NK-92 (cell line): ENCODE measurements around the gene FLCN.
"Not testable (repeated sequence)": the region's sequence is repeated elsewhere in the genome, so short reads cannot be mapped to it uniquely, and the experiment has no call there.

Source experiments
- DNase-seq: peaks from one replicate; lab custom pipeline; 2025; ENCODE audit not compliant: unreplicated experiment; lab: John Stamatoyannopoulos, UW

FLCN gene

DNA sequence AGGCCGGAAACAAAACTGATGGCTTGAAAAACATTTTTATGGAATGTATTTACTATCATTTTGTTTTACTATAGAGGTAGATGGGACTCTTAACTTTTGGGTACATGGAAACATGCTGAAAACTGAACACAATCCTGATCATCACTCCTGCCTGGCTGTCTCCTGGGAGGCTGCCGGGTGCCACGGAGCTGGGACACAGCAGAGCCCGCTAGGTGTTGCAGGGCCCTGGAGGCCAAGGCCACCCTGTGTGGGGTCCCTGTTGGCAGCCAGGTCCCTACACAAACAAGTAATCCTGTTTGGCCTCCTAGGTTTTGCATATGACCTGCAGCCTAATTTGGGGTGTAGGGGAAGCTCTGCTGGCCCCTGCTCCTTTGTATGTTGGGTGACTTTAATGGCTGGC lies 48.4 kb downstream of the FLCN start:
- no peak for DNase-seq

DNA sequence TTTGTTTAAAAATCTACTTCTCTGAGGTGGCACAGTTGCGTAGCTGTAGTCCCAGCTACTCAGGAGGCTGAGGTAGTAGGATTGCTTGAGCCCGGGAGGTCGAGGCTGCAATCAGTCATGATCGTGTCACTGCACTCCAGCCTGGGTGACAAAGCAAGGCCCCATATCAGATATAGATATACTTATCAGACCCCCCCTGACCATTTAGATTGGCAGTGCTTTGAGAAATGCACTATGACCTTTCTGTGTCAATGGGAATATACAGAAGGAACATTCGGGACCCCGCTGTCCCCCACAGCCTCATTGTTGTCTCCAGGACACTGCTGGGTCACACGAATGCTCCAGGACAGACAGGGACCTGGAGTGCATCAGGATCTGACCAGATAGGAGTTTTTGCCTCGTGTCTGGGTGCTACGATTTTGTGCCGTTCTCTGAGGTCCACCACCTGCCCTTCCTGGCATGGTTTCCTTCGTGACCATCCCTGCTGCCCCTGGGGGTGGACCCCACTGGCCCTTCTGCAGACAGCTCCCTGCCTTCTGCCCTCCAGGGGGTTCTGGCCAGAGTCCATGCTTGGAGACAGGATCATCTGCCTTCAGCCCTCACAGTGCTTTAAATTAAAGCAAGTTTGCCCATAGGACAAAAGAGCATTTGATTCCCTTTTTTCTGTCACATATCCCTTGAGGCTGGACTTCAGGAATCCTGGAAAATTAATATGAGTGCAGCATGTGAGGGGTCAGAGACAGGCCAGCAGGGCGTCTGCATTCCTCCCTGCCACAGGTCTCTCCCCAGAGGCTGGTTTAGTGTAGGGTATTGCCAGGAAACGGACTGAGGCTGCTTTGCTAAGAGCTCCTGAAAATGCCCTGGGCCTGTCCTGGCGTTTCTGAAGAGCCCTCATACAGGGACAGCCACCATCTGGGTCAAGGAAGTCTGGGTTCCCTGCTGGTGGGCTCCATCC lies 50.1 kb downstream of the FLCN start:
- no peak for DNase-seq

GRCh38 chr17:17186051-17186450 lies 50.9 kb downstream of the FLCN start:
- DNase-seq, result no peak

DNA sequence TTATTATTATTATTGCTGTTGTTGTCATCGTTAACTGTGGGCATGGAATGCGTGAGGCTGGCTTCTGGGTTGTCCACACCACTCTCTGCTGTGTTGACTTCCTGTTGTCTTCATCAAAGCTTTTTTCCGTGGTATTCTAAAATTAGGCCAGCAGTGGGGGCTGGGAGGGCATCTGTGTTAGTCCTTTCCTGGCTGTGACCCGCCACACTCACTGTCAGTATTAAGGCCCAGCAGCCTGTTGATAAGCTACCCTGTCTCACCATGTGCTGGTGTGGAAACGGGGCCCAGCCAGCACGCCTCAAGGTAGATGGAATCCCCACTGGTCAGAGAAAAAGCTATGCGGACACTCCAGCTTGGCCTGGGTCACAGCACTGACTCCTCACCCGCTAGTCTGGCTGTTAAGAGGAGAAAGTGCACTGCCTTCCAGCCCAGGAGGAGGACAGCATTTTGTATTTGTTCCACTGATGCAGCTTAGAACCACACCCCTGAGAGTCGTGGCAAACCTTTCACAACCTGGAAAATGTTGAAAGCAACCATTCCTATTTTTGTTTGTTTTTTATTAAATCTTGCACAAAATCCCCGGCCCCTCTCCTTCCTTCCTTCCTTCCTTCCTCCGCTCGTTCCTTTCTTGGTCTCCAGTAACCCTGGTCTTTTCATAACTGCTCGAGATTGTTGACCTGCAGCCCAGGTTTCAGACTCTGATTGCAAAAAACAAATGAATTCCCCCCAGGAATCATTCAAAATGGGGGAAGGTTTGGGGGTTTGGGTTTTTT lies 51.8 kb downstream of the FLCN start:
- DNase-seq, result not testable (repeated sequence)

DNA sequence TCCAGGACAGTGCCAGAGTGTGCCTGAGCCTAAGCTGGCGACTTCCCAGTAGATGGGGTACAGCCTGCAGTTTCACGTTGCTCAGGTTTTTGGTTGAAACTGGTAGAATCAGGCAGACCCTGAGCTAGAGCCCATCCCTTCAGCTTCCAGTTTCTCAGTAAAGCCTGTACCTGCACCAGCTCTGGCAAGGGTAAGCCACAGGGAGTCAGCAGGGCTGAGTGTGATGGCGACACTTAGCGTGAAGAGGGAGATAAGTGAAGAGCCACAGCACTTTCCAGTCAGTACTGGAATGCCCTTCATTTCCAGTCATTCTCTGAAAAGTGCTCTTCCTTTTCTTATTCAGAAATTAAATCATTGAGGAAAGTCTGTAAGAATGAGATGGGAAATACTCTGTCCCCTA lies 53.2 kb downstream of the FLCN start:
- DNase-seq, result no peak

DNA sequence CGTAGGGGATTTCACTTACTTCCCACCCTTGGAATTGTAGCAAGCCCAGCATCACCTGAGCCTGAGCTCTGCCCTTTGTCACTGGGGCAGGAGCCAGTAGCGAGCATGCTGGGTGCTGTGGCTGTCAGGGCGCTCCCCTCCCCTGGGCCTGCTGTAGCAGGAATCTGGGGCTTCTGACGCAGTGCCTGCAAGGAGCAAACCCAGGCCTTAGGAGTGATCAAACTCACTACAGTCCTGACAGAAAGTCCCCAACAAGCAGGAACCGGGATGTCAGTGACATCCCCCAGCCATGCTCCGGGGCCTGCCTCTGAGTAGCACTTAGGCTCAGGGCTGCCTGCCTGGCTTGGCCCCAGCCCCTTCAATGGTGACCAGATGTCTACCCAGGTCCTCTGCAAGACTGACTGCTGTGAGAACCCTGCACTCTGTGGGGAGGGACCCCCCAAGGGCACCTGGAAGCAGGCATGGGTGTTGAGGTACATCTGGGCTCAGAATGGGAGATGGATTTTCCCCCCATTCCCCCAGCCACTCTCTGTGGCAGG lies 54.3 kb downstream of the FLCN start:
- no peak for DNase-seq

DNA sequence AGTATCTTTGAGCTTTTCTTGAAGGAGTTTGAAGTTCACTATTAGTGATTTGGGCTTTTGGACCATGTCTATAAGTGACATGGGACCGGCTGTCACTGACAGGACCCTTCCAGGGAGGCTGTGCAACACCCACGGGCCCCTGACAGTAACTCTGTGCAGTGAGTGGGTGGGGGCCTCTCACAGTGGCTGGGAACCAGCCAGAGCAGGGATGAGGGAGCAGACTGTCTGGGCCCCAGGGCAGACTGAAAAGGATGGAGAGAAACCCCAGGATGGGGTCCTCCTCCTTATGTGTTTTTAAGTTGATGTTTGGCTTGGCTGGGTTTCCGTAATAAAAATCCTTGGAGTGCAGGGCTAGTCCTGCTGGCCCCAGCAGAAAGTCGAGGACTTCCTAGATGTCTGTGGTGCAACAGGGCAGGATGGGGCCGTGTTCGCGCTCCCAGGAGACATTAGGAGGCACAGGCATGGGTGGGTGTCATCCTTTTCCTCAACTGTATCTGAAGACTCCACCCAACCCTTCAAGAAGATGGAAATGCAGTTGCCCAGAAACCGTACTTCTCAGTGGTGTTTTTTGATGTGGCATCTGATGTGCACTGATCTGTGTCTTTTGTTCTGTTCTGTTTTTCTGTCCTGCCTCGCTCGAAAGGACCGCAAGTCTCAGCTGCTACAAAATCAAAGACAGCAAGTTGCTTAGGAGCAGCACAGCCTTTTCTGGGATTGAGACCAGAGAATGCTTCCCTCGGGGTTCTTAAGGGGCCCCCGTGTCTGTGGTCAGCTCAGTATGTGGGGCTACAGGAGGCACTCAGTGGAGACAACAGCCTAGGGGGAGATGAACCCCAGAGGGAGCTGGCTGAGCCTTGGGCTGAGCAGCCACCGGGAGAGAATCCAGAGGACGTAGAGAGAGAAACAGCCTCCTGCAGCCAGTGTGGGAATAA lies 55.0 kb downstream of the FLCN start:
- no peak for DNase-seq

- no peak for DNase-seq
Observed at GRCh38 chr17:17180741-17181525, 56.0 kb downstream of the FLCN start.

GRCh38 chr17:17180141-17180603 lies 56.8 kb downstream of the FLCN start:
- no peak for DNase-seq

DNA sequence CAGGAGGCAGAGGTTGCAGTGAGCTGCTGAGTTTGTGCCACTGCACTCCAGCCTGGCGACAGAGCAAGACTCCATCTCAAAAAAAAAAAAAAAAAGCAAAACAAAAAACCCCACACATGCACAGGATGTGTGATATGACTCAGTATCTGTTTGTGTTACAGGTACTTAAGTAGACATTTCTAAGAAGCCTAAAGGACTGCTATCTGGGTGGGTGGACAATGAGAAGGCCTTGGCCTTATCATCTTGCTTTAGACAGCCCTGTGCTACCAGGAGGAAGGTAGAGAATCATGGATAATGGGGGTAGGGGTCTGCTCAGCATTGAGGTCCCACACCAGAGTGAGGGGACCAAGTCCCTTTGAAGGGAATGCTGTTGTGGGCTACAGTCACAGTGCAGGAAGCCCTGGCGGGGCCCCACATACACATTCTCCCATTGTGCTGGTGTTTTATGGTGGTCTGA lies 57.6 kb downstream of the FLCN start:
- no peak for DNase-seq

GRCh38 chr17:17177176-17177575 lies 59.8 kb downstream of the FLCN start:
- no peak for DNase-seq

- DNase-seq, result no peak
Observed at GRCh38 chr17:17176341-17176740, 60.6 kb downstream of the FLCN start.

DNA sequence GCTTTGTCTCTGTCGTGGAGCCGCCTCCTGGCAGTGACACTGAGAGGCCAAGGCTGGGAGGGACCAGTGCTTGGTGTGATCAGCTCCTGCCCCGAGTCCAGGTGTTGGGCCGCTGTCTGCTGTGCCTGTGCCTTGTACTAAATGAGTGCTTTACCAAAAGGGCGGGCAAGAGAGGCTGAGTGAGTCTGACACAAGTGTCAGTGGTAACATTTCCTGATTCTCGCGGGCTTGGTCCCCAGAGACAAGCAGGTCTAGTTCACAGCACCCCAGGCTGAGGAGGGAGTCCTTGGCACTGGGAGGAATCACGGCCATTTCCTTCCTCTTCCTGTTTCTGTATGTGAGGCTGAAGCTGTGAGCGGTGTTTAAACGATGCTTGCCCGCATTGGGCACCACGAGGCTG lies 61.1 kb downstream of the FLCN start:
- no peak for DNase-seq

DNA sequence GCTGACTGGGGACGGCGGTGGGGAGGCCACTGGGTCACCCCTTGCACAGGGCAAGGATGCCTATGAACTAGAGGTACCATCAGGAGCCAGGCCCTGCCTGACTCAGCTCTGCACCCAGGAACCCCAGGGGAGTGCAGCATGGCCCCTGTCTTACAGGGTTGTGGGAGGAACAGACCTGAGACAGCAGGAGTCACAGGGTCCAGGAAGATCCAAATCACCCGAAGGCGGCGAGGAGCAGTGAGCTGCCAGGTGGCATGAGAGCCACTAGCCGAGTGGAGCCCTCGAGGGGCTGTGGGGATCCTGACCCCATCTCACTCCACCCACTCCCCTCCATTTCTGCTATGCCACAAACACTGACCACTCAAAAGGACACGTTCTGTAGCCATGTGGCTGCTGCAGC lies 61.6 kb downstream of the FLCN start:
- no peak for DNase-seq

- no peak for DNase-seq
Observed at GRCh38 chr17:17173921-17174320, 63.0 kb downstream of the FLCN start.

- DNase-seq, result no peak
Observed at GRCh38 chr17:17172990-17173389, 64.0 kb downstream of the FLCN start.

DNA sequence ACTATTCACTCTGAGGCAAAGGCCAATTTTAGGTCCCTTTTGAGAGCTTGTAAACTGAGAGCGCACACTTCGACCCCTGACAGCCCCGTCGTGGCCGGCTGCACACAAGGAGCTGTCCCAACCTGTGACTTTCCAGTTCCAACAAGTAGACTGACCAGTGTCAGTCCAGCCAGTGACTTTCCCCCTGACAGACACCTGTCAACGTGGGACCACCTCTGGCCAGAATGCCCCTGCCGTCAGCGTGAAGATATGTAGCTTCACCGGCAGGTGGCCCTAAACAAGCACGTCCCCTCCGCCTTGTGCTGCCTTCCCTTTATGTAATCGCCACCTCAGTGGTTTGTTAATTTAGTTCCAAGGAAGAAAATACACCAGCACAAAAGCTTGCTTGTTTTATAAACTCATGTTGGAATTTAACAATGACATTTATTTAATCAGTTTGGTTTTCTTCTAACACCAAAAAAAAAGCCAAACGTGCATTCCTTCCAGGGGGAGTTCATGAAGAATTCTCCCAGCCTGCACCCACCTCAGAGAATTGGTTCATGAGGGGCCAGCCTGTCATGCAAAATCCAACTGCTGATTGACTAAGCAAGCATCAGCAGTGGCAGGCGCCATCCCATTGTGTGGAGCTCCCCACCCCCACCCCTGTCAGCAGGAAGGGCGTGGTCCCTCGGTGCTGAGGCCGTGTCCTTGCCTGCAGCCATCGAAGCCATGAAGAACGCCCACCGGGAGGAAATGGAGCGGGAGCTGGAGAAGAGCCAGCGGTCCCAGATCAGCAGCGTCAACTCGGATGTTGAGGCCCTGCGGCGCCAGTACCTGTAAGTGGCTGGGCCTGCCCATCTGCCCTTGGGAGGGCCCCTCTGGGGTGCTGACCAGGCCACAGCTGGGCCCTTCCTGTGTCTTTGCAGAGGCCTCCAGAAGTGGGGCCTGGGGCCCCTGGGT lies 64.7 kb downstream of the FLCN start:
- no peak for DNase-seq

GRCh38 chr17:17171186-17171585 lies 65.8 kb downstream of the FLCN start:
- DNase-seq, result no peak
